H1 (cell line): ENCODE measurements around the gene MCM6. TPM values are rescaled to one million over a fixed set of nuclear protein-coding genes. Genes with fewer than 3 reads are reported as not detected.

Experiments used
- CTCF ChIA-PET: fragments of 300-600 bp; sonication (Branson Sonifier 250); formaldehyde crosslinking; loops from one replicate; lab custom pipeline; 2021; ENCODE audit not compliant: partially characterized antibody; lab: Charles Lee
- POLR2A ChIA-PET: fragments of 300-600 bp; sonication (Branson Sonifier 250); formaldehyde crosslinking; loops from one replicate; lab custom pipeline; 2021; ENCODE audit warnings: inconsistent platforms; ENCODE audit not compliant: partially characterized antibody; lab: Charles Lee
- DNase-seq, 2 experiments: peaks; one replicate each; pipeline versions ENCODE4 v3.0.0 to v3.0.0-alpha.2; 2010 to 2022; ENCODE audit warnings: low spot score in 2 of 2, low read depth in 1 of 2, mixed read lengths in 1 of 2
- FAIRE-seq: peaks from 2 replicates; lab custom pipeline; 2011; peaks lifted over from hg19 to GRCh38; lab: Jason Lieb, UNC
- H2AFZ ChIP-seq: 2 replicates; pipeline ENCODE4 v1.8.1; 2012; ENCODE audit warnings: low read length, inconsistent platforms
- H2AK5ac ChIP-seq: 2 replicates; pipeline ENCODE4 v1.6.1; 2013; ENCODE audit warnings: low read depth, low read length
- H2BK120ac ChIP-seq: replicated peaks from 2 replicates; pipeline ENCODE3; 2013; ENCODE audit warnings: low read depth, low read length, inconsistent platforms
- H2BK12ac ChIP-seq: 2 replicates; pipeline ENCODE4 v1.6.1; 2013; ENCODE audit warnings: low read depth, low read length
- H2BK15ac ChIP-seq: 2 replicates; pipeline ENCODE4 v1.6.1; 2013; ENCODE audit warnings: low read length
- H2BK20ac ChIP-seq: 2 replicates; pipeline ENCODE4 v1.6.1; 2013; ENCODE audit warnings: low read length
- H2BK5ac ChIP-seq: 2 replicates; pipeline ENCODE4 v1.6.1; 2013; ENCODE audit warnings: low read depth, low read length
- H3K14ac ChIP-seq: 2 replicates; pipeline ENCODE4 v1.6.1; 2013; ENCODE audit warnings: inconsistent platforms; ENCODE audit not compliant: insufficient read length
- H3K18ac ChIP-seq: 2 replicates; pipeline ENCODE4 v1.6.1; 2013; ENCODE audit warnings: low read length; ENCODE audit errors: extremely low read depth
- H3K23ac ChIP-seq: 2 replicates; pipeline ENCODE4 v1.6.1; 2013; ENCODE audit warnings: inconsistent platforms; ENCODE audit not compliant: insufficient read length
- H3K23me2 ChIP-seq: 2 replicates; pipeline ENCODE4 v1.6.1; 2013; ENCODE audit warnings: low read depth, low read length
- H3K27ac ChIP-seq: 2 replicates; pipeline ENCODE4 v1.6.1; 2011; ENCODE audit warnings: low read depth, low read length, inconsistent platforms
- H3K27me3 ChIP-seq, 4 experiments: replicated peaks in 1 of 4; 1 replicate in 1 of 4; 2 replicates in 3 of 4; pipeline versions ENCODE4 v1.6.1 to v1.8.1; 2011 to 2013; ENCODE audit warnings: low read length in 3 of 4, mild to moderate bottlenecking in 3 of 4, inconsistent platforms in 2 of 4, mixed read lengths in 2 of 4, moderate library complexity in 1 of 4; ENCODE audit not compliant: control insufficient read depth in 3 of 4, insufficient read depth in 3 of 4; ENCODE audit errors: extremely low read depth in 1 of 4
- H3K36me3 ChIP-seq, 4 experiments: 2 replicates each; pipeline versions ENCODE4 v1.6.1 to v1.8.1; 2011 to 2013; ENCODE audit warnings: mild to moderate bottlenecking in 4 of 4, low read length in 3 of 4, moderate library complexity in 2 of 4, control low read depth in 1 of 4, inconsistent platforms in 1 of 4; ENCODE audit not compliant: insufficient read depth in 4 of 4, control insufficient read depth in 2 of 4
- H3K4ac ChIP-seq: replicated peaks from 2 replicates; pipeline ENCODE3; 2013; ENCODE audit warnings: low read length, low read depth, mixed read lengths, inconsistent platforms; ENCODE audit not compliant: insufficient read length
- H3K4me1 ChIP-seq, 4 experiments: replicated peaks in 1 of 4; 1 replicate in 1 of 4; 2 replicates in 3 of 4; pipeline versions ENCODE4 v1.6.1 to v1.8.1; 2011 to 2013; ENCODE audit warnings: low read length in 3 of 4, inconsistent platforms in 2 of 4, mixed read lengths in 1 of 4; ENCODE audit not compliant: insufficient read depth in 4 of 4, control insufficient read depth in 3 of 4
- H3K4me2 ChIP-seq, 2 experiments: 2 replicates each; pipeline versions ENCODE4 v1.6.1 to v1.8.1; 2011 to 2013; ENCODE audit warnings: low read depth in 2 of 2, low read length in 2 of 2, control low read depth in 1 of 2, inconsistent platforms in 1 of 2, mild to moderate bottlenecking in 1 of 2; ENCODE audit not compliant: insufficient read depth in 1 of 2
- H3K4me3 ChIP-seq, 4 experiments: fragments of 200-600, 300-600 bp in 1 of 4; sonication (generic), shearing (Covaris generic), sonication (Bioruptor Twin) in 1 of 4; 2 replicates each; pipeline versions ENCODE4 v1.5.1 to v1.8.1; 2011 to 2016; ENCODE audit warnings: low read length in 4 of 4, low read depth in 3 of 4, control low read depth in 2 of 4, inconsistent platforms in 2 of 4, mild to moderate bottlenecking in 2 of 4, mixed read lengths in 1 of 4, moderate library complexity in 1 of 4; ENCODE audit not compliant: insufficient read depth in 2 of 4; ENCODE audit errors: extremely low read depth in 1 of 4
- H3K56ac ChIP-seq: replicated peaks from 2 replicates; pipeline ENCODE3; 2013; ENCODE audit warnings: low read depth, mild to moderate bottlenecking, mixed read lengths, low read length, inconsistent platforms; ENCODE audit not compliant: insufficient read length
- H3K79me1 ChIP-seq: 2 replicates; pipeline ENCODE4 v1.6.1; 2013; ENCODE audit warnings: low read depth, low read length, control low read depth
- H3K79me2 ChIP-seq, 2 experiments: 2 replicates each; pipeline versions ENCODE4 v1.6.1 to v1.8.1; 2012 to 2013; ENCODE audit warnings: low read length in 2 of 2, mild to moderate bottlenecking in 2 of 2, inconsistent platforms in 1 of 2; ENCODE audit not compliant: insufficient read depth in 2 of 2, control insufficient read depth in 1 of 2
- H3K9ac ChIP-seq, 4 experiments: replicated peaks in 1 of 4; 1 replicate in 1 of 4; 2 replicates in 3 of 4; pipeline versions ENCODE4 v1.6.1 to v1.8.1; 2011 to 2013; ENCODE audit warnings: low read depth in 3 of 4, low read length in 3 of 4, control low read depth in 2 of 4, mild to moderate bottlenecking in 2 of 4, moderate library complexity in 2 of 4, inconsistent platforms in 1 of 4; ENCODE audit errors: extremely low read depth in 1 of 4
- H3K9me3 ChIP-seq, 2 experiments: 2 replicates each; pipeline versions ENCODE4 v1.6.1 to v1.8.1; 2012 to 2013; ENCODE audit warnings: mild to moderate bottlenecking in 2 of 2, moderate library complexity in 2 of 2, control low read depth in 1 of 2, inconsistent platforms in 1 of 2, low read depth in 1 of 2, low read length in 1 of 2, mixed read lengths in 1 of 2; ENCODE audit not compliant: insufficient read depth in 2 of 2
- H4K20me1 ChIP-seq, 2 experiments: replicated peaks in 1 of 2; 2 replicates each; pipeline versions ENCODE3 to v1.8.1; 2011 to 2013; ENCODE audit warnings: inconsistent platforms in 2 of 2, low read length in 2 of 2, mild to moderate bottlenecking in 1 of 2; ENCODE audit not compliant: insufficient read depth in 2 of 2, control insufficient read depth in 1 of 2
- H4K5ac ChIP-seq: 2 replicates; pipeline ENCODE4 v1.6.1; 2013; ENCODE audit warnings: low read length, low read depth, mixed read lengths, inconsistent platforms; ENCODE audit not compliant: insufficient read length
- H4K8ac ChIP-seq: 2 replicates; pipeline ENCODE4 v1.8.0; 2013; ENCODE audit warnings: mild to moderate bottlenecking, moderate library complexity, low read length, inconsistent platforms; ENCODE audit not compliant: insufficient read depth; ENCODE audit errors: extremely low read depth
- H4K91ac ChIP-seq: replicated peaks from 2 replicates; pipeline ENCODE3; 2013; ENCODE audit warnings: low read length, mixed read lengths, inconsistent platforms; ENCODE audit not compliant: insufficient read length
- ASH2L ChIP-seq: fragments of 200-600, 300-600 bp; sonication (generic); IDR thresholded peaks from one replicate; pipeline ENCODE4 v1.7.1; 2017; ENCODE audit warnings: low read length
- BACH1 ChIP-seq: IDR thresholded peaks from 2 replicates; pipeline ENCODE4 v1.6.1; 2012; ENCODE audit warnings: low read length, improper control_type of control experiment
- CBX5 ChIP-seq: fragments of 300-800, 300-1000 bp; sonication (generic); IDR thresholded peaks from 2 replicates; pipeline ENCODE4 v1.7.1; 2016; ENCODE audit warnings: antibody characterized with exemption, low read length, low read depth
- CHD2 ChIP-seq: IDR thresholded peaks from 2 replicates; pipeline ENCODE4 v1.6.1; 2012; ENCODE audit warnings: low read length, improper control_type of control experiment
- CTBP2 ChIP-seq: IDR thresholded peaks from 2 replicates; pipeline ENCODE4 v1.7.0; 2011; ENCODE audit warnings: borderline replicate concordance, mild to moderate bottlenecking, moderate library complexity, mixed read lengths, low read length; ENCODE audit not compliant: insufficient read depth, insufficient read length
- GABPA ChIP-seq: IDR thresholded peaks from 2 replicates; pipeline ENCODE4 v1.6.1; 2011; ENCODE audit warnings: mild to moderate bottlenecking, low read length, moderate library complexity, borderline replicate concordance; ENCODE audit not compliant: insufficient read depth
- JUND ChIP-seq: IDR thresholded peaks from 2 replicates; pipeline ENCODE4 v1.6.1; 2011; ENCODE audit warnings: mild to moderate bottlenecking, improper control_type of control experiment, low read length
- KDM4A ChIP-seq: IDR thresholded peaks from one replicate; pipeline ENCODE4 v1.7.1; 2012; ENCODE audit warnings: low read depth, mild to moderate bottlenecking, moderate library complexity, low read length, inconsistent platforms; ENCODE audit not compliant: severe bottlenecking
- NANOG ChIP-seq: IDR thresholded peaks from 2 replicates; pipeline ENCODE4 v1.6.1; 2011; ENCODE audit warnings: low read length, low read depth, mild to moderate bottlenecking, inconsistent platforms; ENCODE audit not compliant: insufficient read depth, poor library complexity, severe bottlenecking
- RFX5 ChIP-seq: IDR thresholded peaks from 2 replicates; pipeline ENCODE4 v1.6.1; 2011; ENCODE audit warnings: low read depth, low read length, improper control_type of control experiment, borderline replicate concordance
- polyA plus RNA-seq, 7 experiments: library from polyadenylated mRNA; depleted of rRNA in 3 of 7; stranded (reverse) in 5 of 7; unstranded in 2 of 7; fragments of >200 nt in 5 of 7; fragments of 200-250 nt in 2 of 7; gene quantifications; 1 replicate in 5 of 7; 2 replicates in 1 of 7; 4 replicates in 1 of 7; pipeline versions ENCODE4 v1.2.1 to v1.2.3, GENCODE V29; 2011 to 2013; ENCODE audit warnings: missing spikeins in 2 of 7, mixed read lengths in 2 of 7
- total RNA-seq: library from RNA; stranded (reverse); fragmentation: NEBNext Ultra II Directional; extraction: Animal tissue kit (Norgen Biotek cat#: 25700); gene quantifications from 2 replicates; pipeline ENCODE4 v1.2.1, GENCODE V29; 2021
- TF ChIP-seq, protein P1 (sequence below), 3 experiments: IDR thresholded peaks; 1 replicate in 2 of 3; 2 replicates in 1 of 3; pipeline versions ENCODE4 v1.5.1 to v1.6.1; 2011; ENCODE audit warnings: low read length in 3 of 3, mild to moderate bottlenecking in 3 of 3, inconsistent platforms in 2 of 3, low read depth in 1 of 3, moderate library complexity in 1 of 3; ENCODE audit not compliant: insufficient read depth in 1 of 3; ENCODE audit errors: control extremely low read depth in 1 of 3
- TF ChIP-seq, protein P2 (sequence below): IDR thresholded peaks from 2 replicates; pipeline ENCODE4 v1.6.1; 2011; ENCODE audit warnings: low read depth, mild to moderate bottlenecking, low read length; ENCODE audit not compliant: insufficient read depth

Gene MCM6
- total and polyA plus RNA-seq, 2 of the 8 experiments (the other 6 are each of a cell fraction or from before 2014, with no cell fraction given): 60.2 to 134 TPM

DNA sequence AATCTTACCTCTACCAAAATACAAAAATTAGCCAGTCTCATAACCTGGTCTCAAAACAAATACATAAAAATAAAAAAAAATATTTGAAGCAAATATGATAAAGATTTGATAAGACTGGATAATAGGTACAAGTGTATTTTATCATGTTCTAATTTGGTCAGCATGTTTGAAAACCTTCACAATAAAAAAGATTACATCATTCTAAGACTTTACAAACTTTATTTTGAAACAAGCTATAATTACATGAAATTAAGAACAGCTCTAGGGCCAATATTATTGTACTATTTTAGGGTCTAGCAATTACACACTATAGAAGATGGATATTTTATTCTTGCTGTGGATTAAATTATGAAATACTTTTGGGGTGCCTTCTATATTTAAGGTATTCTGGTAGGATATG lies 29.4 kb upstream of the MCM6 start:
- H3K14ac ChIP-seq: no peak overlapping the region
- H3K79me2 ChIP-seq: no peaks in the 10 kb centered on the region
- no peak overlapping the region for H3K23ac ChIP-seq
- H2BK5ac ChIP-seq: no peak overlapping the region
- H2BK15ac ChIP-seq: no peak overlapping the region
- no peak overlapping the region for H3K9ac ChIP-seq
- H2AK5ac ChIP-seq: no peak overlapping the region
- CTCF ChIA-PET: interaction anchor here (1.0 to 2.0 kb wide), 3 partner anchors 9 to 479 kb away, joined by 3 to 12 read pairs (median 3); no protein-coding TSS in a partner anchor
- H4K91ac ChIP-seq: no peak overlapping the region
- no peak overlapping the region for H2AFZ ChIP-seq
- DNase-seq (no peak), FAIRE-seq (no peak)
- H4K5ac ChIP-seq: no peak overlapping the region
- POLR2A ChIA-PET: interaction anchor here (2.5 kb wide), 1 partner anchor 30 kb away, joined by 9 read pairs; the partner anchor contains the start of gene MCM6
- H3K4ac ChIP-seq: no peak overlapping the region
- H2BK12ac ChIP-seq: no peak overlapping the region
- no peaks in the 10 kb centered on the region; a peak in 1 of 7 replicates for H3K4me1 ChIP-seq
- no peak overlapping the region for H4K8ac ChIP-seq
- H3K27me3 ChIP-seq: no peaks in the 10 kb centered on the region
- no peaks in the 10 kb centered on the region for H4K20me1 ChIP-seq
- no peak overlapping the region for H2BK20ac ChIP-seq
- H3K56ac ChIP-seq: no peak overlapping the region
- no peaks in the 10 kb centered on the region for H3K9me3 ChIP-seq
- no peak overlapping the region for H3K4me2 ChIP-seq
- no peak overlapping the region for H3K27ac ChIP-seq
- H2BK120ac ChIP-seq: no peak overlapping the region
- H3K79me1 ChIP-seq: no peaks in the 10 kb centered on the region
- H3K23me2 ChIP-seq: no peaks in the 10 kb centered on the region
- no peak overlapping the region for H3K18ac ChIP-seq
- peaks cover 0 to 40% (median 9%) of the 10 kb centered on the region in 4 experiments; a peak in 4 of 8 replicates for H3K36me3 ChIP-seq
- no peak overlapping the region for H3K4me3 ChIP-seq
- TF ChIP-seq BACH1 (no peak), CHD2 (no peak), CTBP2 (no peak), ASH2L (no peak), JUND (no peak), NANOG (no peak), CBX5 (no peak), KDM4A (no peak), GABPA (no peak), RFX5 (no peak)
- TF ChIP-seq, protein P1, sequence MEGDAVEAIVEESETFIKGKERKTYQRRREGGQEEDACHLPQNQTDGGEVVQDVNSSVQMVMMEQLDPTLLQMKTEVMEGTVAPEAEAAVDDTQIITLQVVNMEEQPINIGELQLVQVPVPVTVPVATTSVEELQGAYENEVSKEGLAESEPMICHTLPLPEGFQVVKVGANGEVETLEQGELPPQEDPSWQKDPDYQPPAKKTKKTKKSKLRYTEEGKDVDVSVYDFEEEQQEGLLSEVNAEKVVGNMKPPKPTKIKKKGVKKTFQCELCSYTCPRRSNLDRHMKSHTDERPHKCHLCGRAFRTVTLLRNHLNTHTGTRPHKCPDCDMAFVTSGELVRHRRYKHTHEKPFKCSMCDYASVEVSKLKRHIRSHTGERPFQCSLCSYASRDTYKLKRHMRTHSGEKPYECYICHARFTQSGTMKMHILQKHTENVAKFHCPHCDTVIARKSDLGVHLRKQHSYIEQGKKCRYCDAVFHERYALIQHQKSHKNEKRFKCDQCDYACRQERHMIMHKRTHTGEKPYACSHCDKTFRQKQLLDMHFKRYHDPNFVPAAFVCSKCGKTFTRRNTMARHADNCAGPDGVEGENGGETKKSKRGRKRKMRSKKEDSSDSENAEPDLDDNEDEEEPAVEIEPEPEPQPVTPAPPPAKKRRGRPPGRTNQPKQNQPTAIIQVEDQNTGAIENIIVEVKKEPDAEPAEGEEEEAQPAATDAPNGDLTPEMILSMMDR (IDR thresholded peaks at IDR 0.05; ENCODE audit: control extremely low read depth in 1 of 3, insufficient read depth in 1 of 3, low read depth in 1 of 3, low read length in 3 of 3): no peak
- TF ChIP-seq, protein P2, sequence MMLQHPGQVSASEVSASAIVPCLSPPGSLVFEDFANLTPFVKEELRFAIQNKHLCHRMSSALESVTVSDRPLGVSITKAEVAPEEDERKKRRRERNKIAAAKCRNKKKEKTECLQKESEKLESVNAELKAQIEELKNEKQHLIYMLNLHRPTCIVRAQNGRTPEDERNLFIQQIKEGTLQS: no peak
